Ovary (tissue), 9 donors: ENCODE measurements around the gene NTRK2. TPM values are rescaled to one million over a fixed set of nuclear protein-coding genes. Genes with fewer than 3 reads are reported as not detected.

Experiments used
- DNase-seq, 5 donors: peaks; one replicate each; pipeline ENCODE4 v3.0.0-alpha.2; 2019 to 2020
- H3K27ac ChIP-seq, 2 donors: fragments of 200-600 bp; one replicate each; pipeline versions ENCODE4 v1.5.1 to v1.8.0; 2019 to 2022
- H3K27me3 ChIP-seq: fragments of 200-600 bp; one replicate; pipeline ENCODE4 v1.8.0; 2022
- H3K36me3 ChIP-seq: fragments of 200-600 bp; sonication (generic); one replicate; pipeline ENCODE4 v1.5.1; 2019
- H3K4me1 ChIP-seq: one replicate; pipeline ENCODE4 v1.8.1; 2013; ENCODE audit warnings: mild to moderate bottlenecking, moderate library complexity; ENCODE audit not compliant: insufficient read depth
- H3K4me3 ChIP-seq: fragments of 200-600 bp; sonication (generic); one replicate; pipeline ENCODE4 v1.5.1; 2017
- H3K9me3 ChIP-seq, 2 donors: fragments of 200-600 bp in 1 of 2; sonication (generic) in 1 of 2; one replicate each; pipeline versions ENCODE4 v1.5.1 to v1.8.1; 2013 to 2019; ENCODE audit warnings: mild to moderate bottlenecking in 1 of 2, moderate library complexity in 1 of 2
- CTCF ChIP-seq, 3 donors: fragments of 450-650 bp in 2 of 3; fragments of 200-600 bp in 1 of 3; IDR thresholded peaks; one replicate each; pipeline versions ENCODE4 v1.5.1 to v1.8.0; 2016 to 2022; ENCODE audit warnings: antibody characterized with exemption in 3 of 3, mild to moderate bottlenecking in 1 of 3
- EP300 ChIP-seq: sonication (generic); formaldehyde crosslinking; IDR thresholded peaks from one replicate; pipeline ENCODE4 v1.6.1; 2017; ENCODE audit warnings: antibody characterized with exemption
- POLR2A ChIP-seq: fragments of 450-650 bp; IDR thresholded peaks from one replicate; pipeline ENCODE4 v1.6.1; 2017; ENCODE audit warnings: antibody characterized with exemption, mild to moderate bottlenecking, moderate library complexity
- WGBS, 3 donors: extraction: QIAGEN DNeasy Blood & Tissue Kit in 1 of 3; methylation state at CpG; one replicate each; pipeline versions ENCODE4 v1.1.5 to v1.1.7; 2013 to 2017; 5-methylcytosine and 5-hydroxymethylcytosine counted together
- intact Hi-C, 4 donors: fragments of 100-400 bp; cut with DNase I; formaldehyde crosslinking; loops; one replicate each; pipeline versions ENCODE4 v1.11.0 to v1.15.1; 2022 to 2023
- polyA plus RNA-seq, 2 donors: library from polyadenylated mRNA; stranded (reverse); fragments of 200-250 nt in 1 of 2; fragments of 350-450 nt in 1 of 2; fragmentation: Illumina TruSeq in 1 of 2; extraction: RNeasy Lipid Tissue Mini Kit (QIAGEN cat#74804) in 1 of 2; gene quantifications; one replicate each; pipeline ENCODE4 v1.2.3, GENCODE V29; 2013 to 2014
- total RNA-seq, 7 donors: library from RNA; depleted of rRNA in 2 of 7; stranded (reverse); fragments of >200 nt in 2 of 7; fragmentation: NEBNext Ultra II Directional in 3 of 7; extraction: Animal tissue kit (Norgen Biotek cat#: 25700) in 3 of 7; gene quantifications; one replicate each; pipeline versions ENCODE4 v1.1.0 to v1.2.4, GENCODE V29; 2016 to 2023
- donor health status: DM: no; HTN: no; CAD: no; lungs with moderate emphysema.
- donor health status: DM: no; HTN: no; CAD: no.
- donor health status: Bipolar disorder and iron deficiency.
- donor health status: DM: yes; HTN: yes; CAD: no.
- donor health status: DM: no; HTN: no; CAD: no.
- donor health status: DM: yes; HTN: yes; CAD: no.

The NTRK2 gene
- total and polyA plus RNA-seq, 9 donors: 6.4 to 31.1 (median 10.8) TPM

DNA sequence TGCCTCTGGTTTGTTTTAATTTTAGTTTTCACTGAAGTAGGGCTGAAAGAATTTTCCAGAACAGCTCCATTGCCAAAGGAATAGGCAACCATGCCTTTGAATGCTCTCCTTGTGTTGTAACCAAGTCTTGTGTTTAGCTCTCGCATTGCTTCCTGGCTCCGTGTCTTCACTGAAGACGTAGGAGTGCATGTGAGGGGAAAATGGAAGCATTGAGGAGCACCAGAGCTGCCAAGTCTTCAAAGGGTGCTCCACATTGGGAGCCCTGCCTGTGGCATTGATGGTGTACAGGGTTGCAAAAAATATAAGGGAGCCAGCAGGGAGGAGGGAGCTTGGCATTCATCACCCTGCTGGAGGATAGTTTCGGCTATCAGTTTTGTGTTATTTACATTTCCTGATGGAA, 86.6 kb downstream of the NTRK2 start:
- H3K27me3 ChIP-seq: no peaks in the 10 kb centered on the region
- WGBS, 3 donors: 76 to 84% (median 81%) methylated on average over 4 of the region's 4 CpGs
- H3K36me3 ChIP-seq: no peaks in the 10 kb centered on the region
- intact Hi-C loops: no loop called here
- H3K27ac ChIP-seq: no peak overlapping the region
- H3K4me3 ChIP-seq: no peak overlapping the region
- no peaks in the 10 kb centered on the region for H3K9me3 ChIP-seq
- peaks cover 2% of the 10 kb centered on the region for H3K4me1 ChIP-seq
- TF ChIP-seq CTCF (IDR thresholded peaks at IDR 0.05): no peak
- TF ChIP-seq POLR2A: no peak
- TF ChIP-seq EP300: no peak
- no peak for DNase-seq

- Histone ChIP-seq H3K4me3 (no peak overlapping the region), H3K4me1 (peaks cover 2% of the 10 kb centered on the region), H3K9me3 (no peaks in the 10 kb centered on the region), H3K27me3 (no peaks in the 10 kb centered on the region), H3K27ac (no peak overlapping the region), H3K36me3 (no peaks in the 10 kb centered on the region)
- WGBS, 3 donors: 33 to 35% (median 34%) methylated on average over 1 of the region's 1 CpG
- TF ChIP-seq EP300: no peak
- no peak for TF ChIP-seq POLR2A
- no peak for TF ChIP-seq CTCF (IDR thresholded peaks at IDR 0.05)
- intact Hi-C loops: no loop called here
- DNase-seq: no peak
These were observed 87.2 kb downstream of the NTRK2 start for GRCh38 chr9:84756731-84757130.

DNA sequence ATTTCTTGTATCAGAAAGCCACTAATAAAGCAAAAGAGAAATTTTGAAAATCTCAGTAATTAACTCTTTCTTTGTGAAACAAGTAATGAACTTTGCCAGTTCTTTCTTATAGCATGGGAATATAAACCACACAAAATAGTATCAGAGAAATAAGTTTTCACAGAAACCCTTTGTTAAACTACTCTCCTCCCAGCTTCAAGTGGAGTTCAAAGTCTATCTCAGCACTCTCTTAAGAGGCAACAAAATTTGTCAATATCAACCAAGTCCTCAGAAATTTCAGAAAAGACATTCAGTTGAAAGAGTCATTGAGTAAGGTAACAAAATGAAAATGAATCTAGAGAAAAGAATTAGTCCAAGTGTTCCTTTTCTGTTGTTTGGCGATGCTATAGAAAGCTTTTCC, 89.3 kb downstream of the NTRK2 start:
- peaks cover 1% of the 10 kb centered on the region for H3K4me1 ChIP-seq
- no peaks in the 10 kb centered on the region for H3K36me3 ChIP-seq
- no peak for DNase-seq
- 93 to 97% (median 97%) methylated on average over 1 of the region's 1 CpG for WGBS, 3 donors
- no peak overlapping the region for H3K4me3 ChIP-seq
- no peak overlapping the region for H3K27ac ChIP-seq
- no peaks in the 10 kb centered on the region for H3K27me3 ChIP-seq
- no peaks in the 10 kb centered on the region for H3K9me3 ChIP-seq
- intact Hi-C loops: no loop called here
- TF ChIP-seq CTCF (IDR thresholded peaks at IDR 0.05) (no peak), EP300 (no peak), POLR2A (no peak)

DNA sequence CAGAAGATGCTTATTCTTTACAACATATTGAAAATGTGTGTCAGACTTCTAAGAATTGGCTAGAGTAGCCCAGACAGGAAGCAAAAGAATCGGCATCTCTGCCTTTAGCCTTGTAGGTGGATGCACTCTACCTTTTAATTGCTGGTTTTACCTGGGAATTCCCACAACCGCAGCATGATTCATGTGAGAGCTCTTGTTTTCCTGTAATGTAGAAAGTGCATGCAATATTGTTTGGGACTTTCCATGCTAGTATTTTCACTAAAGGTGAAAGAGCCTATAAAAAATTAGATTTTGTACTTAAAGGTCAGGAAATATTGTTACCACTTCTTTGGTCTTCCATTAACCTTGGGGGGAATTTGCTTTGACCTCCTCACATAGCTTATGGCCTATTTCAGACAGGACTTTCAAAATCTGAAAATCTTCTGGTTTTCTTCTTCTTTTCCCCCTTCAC, 89.8 kb downstream of the NTRK2 start:
- Histone ChIP-seq H3K27me3 (no peaks in the 10 kb centered on the region), H3K36me3 (no peaks in the 10 kb centered on the region), H3K27ac (no peak overlapping the region), H3K4me1 (peaks cover 1% of the 10 kb centered on the region), H3K4me3 (no peak overlapping the region), H3K9me3 (no peaks in the 10 kb centered on the region)
- intact Hi-C loops: no loop called here
- DNase-seq: no peak
- 64 to 78% (median 75%) methylated on average over 2 of the region's 2 CpGs for WGBS, 3 donors
- TF ChIP-seq EP300: no peak
- no peak for TF ChIP-seq CTCF (IDR thresholded peaks at IDR 0.05)
- TF ChIP-seq POLR2A: no peak

DNA sequence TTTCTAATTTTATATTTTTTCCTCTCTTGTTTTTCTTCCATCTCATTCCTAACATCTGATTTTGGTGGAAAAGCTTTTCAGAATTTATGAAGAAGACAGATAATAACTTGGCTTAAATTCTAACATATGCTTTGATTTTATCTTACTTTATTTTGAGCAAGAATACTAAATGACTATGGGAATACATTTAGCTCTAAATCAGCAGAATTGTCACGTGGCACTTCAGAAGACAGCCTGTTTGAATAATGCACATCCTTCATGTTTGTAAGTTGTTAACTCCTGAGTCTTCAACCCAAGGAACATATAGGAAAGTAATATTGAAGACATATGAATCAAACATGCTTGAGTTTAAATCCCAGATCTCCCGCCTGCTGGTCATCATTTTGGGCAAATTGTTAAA, 90.3 kb downstream of the NTRK2 start:
- intact Hi-C loops: no loop called here
- 72 to 86% (median 84%) methylated on average over 2 of the region's 2 CpGs for WGBS, 3 donors

More for the DNA sequence above, 90.3 kb downstream of the NTRK2 start:
- H3K36me3 ChIP-seq: no peaks in the 10 kb centered on the region
- TF ChIP-seq POLR2A (no peak), EP300 (no peak), CTCF (IDR thresholded peaks at IDR 0.05) (no peak)
- H3K27ac ChIP-seq: no peak overlapping the region
- no peaks in the 10 kb centered on the region for H3K9me3 ChIP-seq
- DNase-seq: no peak
- H3K27me3 ChIP-seq: no peaks in the 10 kb centered on the region
- H3K4me3 ChIP-seq: no peak overlapping the region
- H3K4me1 ChIP-seq: no peaks in the 10 kb centered on the region
